ENCODE measurements around the gene C1orf87.

Gene C1orf87

GRCh38 chr1:60087681-60088080 is 14.1 kb upstream of the C1orf87 start:
- DNase-seq (ENCODE audit: low spot score), result no peak
- H3K4me3 ChIP-seq, result no peak overlapping the region
- H3K27ac ChIP-seq, result no peak overlapping the region
- no peak for TF ChIP-seq CTCF (IDR thresholded peaks at IDR 0.05)

- Histone ChIP-seq H3K4me3 (no peak overlapping the region), H3K27ac (no peak overlapping the region)
- DNase-seq (ENCODE audit: low spot score), result no peak
- TF ChIP-seq CTCF (IDR thresholded peaks at IDR 0.05), result no peak
Measured at GRCh38 chr1:60078182-60078581, 4.6 kb upstream of the C1orf87 start.

- no peak for TF ChIP-seq CTCF (IDR thresholded peaks at IDR 0.05)
- no peak for DNase-seq (ENCODE audit: low spot score)
- Histone ChIP-seq H3K27ac (no peak overlapping the region), H3K4me3 (no peak overlapping the region)
Measured at GRCh38 chr1:60071296-60071695, 2.3 kb downstream of the C1orf87 start.

GRCh38 chr1:60069691-60070090 is 3.9 kb downstream of the C1orf87 start:
- DNase-seq (ENCODE audit: low spot score), result no peak
- no peak overlapping the region for H3K4me3 ChIP-seq
- no peak overlapping the region for H3K27ac ChIP-seq
- TF ChIP-seq CTCF (IDR thresholded peaks at IDR 0.05), result no peak

DNA sequence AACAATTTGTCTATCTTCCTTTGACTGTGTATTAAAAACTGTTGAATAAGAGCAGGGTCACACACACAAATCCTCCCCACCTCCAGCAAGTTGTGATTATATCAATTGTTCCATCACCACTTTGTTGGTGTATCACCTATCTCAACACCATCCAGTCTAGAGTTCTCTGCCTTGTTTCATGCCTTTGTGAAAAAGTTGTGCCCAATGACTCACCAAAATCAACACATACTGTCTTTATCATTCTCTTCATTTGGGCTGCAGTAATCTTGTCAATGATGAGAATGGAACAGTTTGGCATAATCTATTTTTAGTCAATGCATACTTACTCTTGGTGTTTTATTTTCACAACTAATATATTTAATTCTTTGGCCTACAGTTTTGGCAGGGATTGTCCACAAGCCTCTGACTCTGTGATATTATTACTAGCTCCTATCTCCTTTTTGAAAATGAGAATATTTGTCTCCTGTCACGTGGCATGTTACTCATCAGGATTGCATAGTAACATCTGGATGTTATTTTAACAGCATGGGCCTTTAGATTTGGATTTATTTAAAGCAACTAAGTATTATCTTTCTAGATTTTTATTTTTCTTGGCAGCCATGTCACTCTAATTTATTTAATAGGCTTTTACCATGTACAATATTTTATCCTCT is 5.1 kb downstream of the C1orf87 start:
- no peak for DNase-seq (ENCODE audit: low spot score)
- no peak overlapping the region for H3K27ac ChIP-seq
- H3K4me3 ChIP-seq, result no peak overlapping the region
- no peak for TF ChIP-seq CTCF (IDR thresholded peaks at IDR 0.05)

GRCh38 chr1:60066001-60066400 is 7.6 kb downstream of the C1orf87 start:
- DNase-seq (ENCODE audit: low spot score), result no peak
- Histone ChIP-seq H3K27ac (no peak overlapping the region), H3K4me3 (no peak overlapping the region)
- TF ChIP-seq CTCF (IDR thresholded peaks at IDR 0.05), result no peak

- Histone ChIP-seq H3K27ac (no peak overlapping the region), H3K4me3 (no peak overlapping the region)
- no peak for TF ChIP-seq CTCF (IDR thresholded peaks at IDR 0.05)
- no peak for DNase-seq (ENCODE audit: low spot score)
Measured at GRCh38 chr1:60065199-60065598, 8.4 kb downstream of the C1orf87 start.

Measured in coronary artery (tissue), 2 donors.